Measurements from ENCODE around the gene BTRC.

DNA sequence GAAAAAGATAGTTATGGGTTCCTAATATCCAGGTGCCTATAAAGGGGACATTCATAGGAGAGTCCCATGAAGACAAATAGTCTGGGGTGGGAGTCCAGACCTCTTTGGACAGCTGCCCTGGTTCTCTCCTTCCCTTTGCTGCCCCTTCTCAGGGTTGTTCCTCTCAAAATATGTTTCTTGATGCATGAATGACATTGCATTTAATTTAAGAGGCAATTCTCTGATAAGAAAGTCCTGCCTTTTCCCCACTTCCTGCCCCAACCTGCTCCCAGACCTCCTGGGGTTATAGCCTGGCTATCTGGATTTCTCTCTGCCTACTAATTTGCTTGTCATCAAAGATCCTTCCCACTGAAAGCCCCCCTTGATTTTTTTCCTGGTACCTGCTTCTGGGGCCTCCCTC is 12.5 kb upstream of the BTRC start:
- TF ChIP-seq POLR2A (IDR thresholded peaks at IDR 0.05) = no peak
- TF ChIP-seq, protein P1, sequence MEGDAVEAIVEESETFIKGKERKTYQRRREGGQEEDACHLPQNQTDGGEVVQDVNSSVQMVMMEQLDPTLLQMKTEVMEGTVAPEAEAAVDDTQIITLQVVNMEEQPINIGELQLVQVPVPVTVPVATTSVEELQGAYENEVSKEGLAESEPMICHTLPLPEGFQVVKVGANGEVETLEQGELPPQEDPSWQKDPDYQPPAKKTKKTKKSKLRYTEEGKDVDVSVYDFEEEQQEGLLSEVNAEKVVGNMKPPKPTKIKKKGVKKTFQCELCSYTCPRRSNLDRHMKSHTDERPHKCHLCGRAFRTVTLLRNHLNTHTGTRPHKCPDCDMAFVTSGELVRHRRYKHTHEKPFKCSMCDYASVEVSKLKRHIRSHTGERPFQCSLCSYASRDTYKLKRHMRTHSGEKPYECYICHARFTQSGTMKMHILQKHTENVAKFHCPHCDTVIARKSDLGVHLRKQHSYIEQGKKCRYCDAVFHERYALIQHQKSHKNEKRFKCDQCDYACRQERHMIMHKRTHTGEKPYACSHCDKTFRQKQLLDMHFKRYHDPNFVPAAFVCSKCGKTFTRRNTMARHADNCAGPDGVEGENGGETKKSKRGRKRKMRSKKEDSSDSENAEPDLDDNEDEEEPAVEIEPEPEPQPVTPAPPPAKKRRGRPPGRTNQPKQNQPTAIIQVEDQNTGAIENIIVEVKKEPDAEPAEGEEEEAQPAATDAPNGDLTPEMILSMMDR (IDR thresholded peaks at IDR 0.05) = no peak

Measured in Peyer's patch (tissue), 4 donors.